HepG2 (cell line): ENCODE measurements around the gene GNB1. TPM values are rescaled to one million over a fixed set of nuclear protein-coding genes. Genes with fewer than 3 reads are reported as not detected.

Experiments used
- ATAC-seq: fragments of 200-7000 bp; cut with Tn5 transposase; 3 replicates; pipeline ENCODE4 v1.9.1; 2020; ENCODE audit warnings: mild to moderate bottlenecking, moderate library complexity
- BruUV-seq: library from RNA; stranded (reverse); fragments of 400-500 nt; replicated peaks from 2 replicates; lab custom pipeline; 2021; lab: Mats Ljungman, UMichigan
- CTCF ChIA-PET: fragments of 300-600 bp; formaldehyde crosslinking; extraction: SDS; loops from one replicate; lab custom pipeline; 2021; ENCODE audit warnings: low total read pairs, inconsistent platforms, low intra/inter-chr PET ratio; lab: Yijun Ruan, JAX
- POLR2A ChIA-PET: fragments of 350-600 bp; sonication (Branson Sonifier 250); formaldehyde crosslinking; loops from one replicate; lab custom pipeline; 2020; ENCODE audit warnings: antibody characterized with exemption, inconsistent platforms; lab: Yijun Ruan, JAX
- DNase-seq: peaks from one replicate; pipeline ENCODE4 v3.0.0-alpha.2; 2015; ENCODE audit warnings: low spot score
- FAIRE-seq: peaks from 3 replicates; lab custom pipeline; 2011; peaks lifted over from hg19 to GRCh38; lab: Jason Lieb, UNC
- H2AFZ ChIP-seq: one replicate; pipeline ENCODE4 v1.6.1; 2011; ENCODE audit warnings: low read length, inconsistent platforms
- H3K27ac ChIP-seq: fragments of 300-600 bp; 3 replicates; pipeline ENCODE4 v1.8.0; 2011; ENCODE audit warnings: mixed run types, mild to moderate bottlenecking, mixed read lengths, low read length, inconsistent platforms; ENCODE audit not compliant: insufficient read depth; ENCODE audit errors: extremely low read length
- H3K27me3 ChIP-seq, 2 experiments: fragments of 200-600 bp in 1 of 2; 2 replicates in 1 of 2; 3 replicates in 1 of 2; pipeline versions ENCODE4 v1.6.0 to v1.8.0; 2011; ENCODE audit warnings: low read length in 2 of 2, mild to moderate bottlenecking in 2 of 2, moderate library complexity in 2 of 2, inconsistent platforms in 1 of 2; ENCODE audit not compliant: insufficient read depth in 2 of 2, control insufficient read depth in 1 of 2
- H3K36me3 ChIP-seq, 2 experiments: fragments of 200-600 bp in 1 of 2; replicated peaks in 1 of 2; 2 replicates in 1 of 2; 3 replicates in 1 of 2; pipeline versions ENCODE4 v1.5.1 to v1.8.0; 2011; ENCODE audit warnings: low read length in 2 of 2, inconsistent platforms in 1 of 2; ENCODE audit not compliant: insufficient read depth in 2 of 2, control insufficient read depth in 1 of 2
- H3K4me1 ChIP-seq: 2 replicates; pipeline ENCODE4 v1.5.1; 2012; ENCODE audit warnings: low read length, inconsistent platforms; ENCODE audit not compliant: insufficient read depth
- H3K4me2 ChIP-seq: 2 replicates; pipeline ENCODE4 v1.6.0; 2011; ENCODE audit warnings: low read depth, low read length, inconsistent platforms
- H3K4me3 ChIP-seq, 3 experiments: fragments of 200-600 bp in 1 of 3; sonication (generic), shearing (Covaris generic) in 1 of 3; replicated peaks in 1 of 3; 2 replicates each; pipeline ENCODE4 v1.5.1; 2011 to 2016; ENCODE audit warnings: low read length in 3 of 3, inconsistent platforms in 2 of 3, low read depth in 2 of 3, mild to moderate bottlenecking in 2 of 3, control low read depth in 1 of 3, mixed read lengths in 1 of 3; ENCODE audit not compliant: insufficient read depth in 1 of 3
- H3K79me2 ChIP-seq: one replicate; pipeline ENCODE4 v1.6.1; 2011; ENCODE audit warnings: low read length, inconsistent platforms; ENCODE audit not compliant: insufficient read depth
- H3K9ac ChIP-seq: 2 replicates; pipeline ENCODE4 v1.6.0; 2011; ENCODE audit warnings: mild to moderate bottlenecking, low read depth, low read length, inconsistent platforms; ENCODE audit not compliant: insufficient read depth
- H3K9me3 ChIP-seq: 2 replicates; pipeline ENCODE4 v1.5.1; 2012; ENCODE audit warnings: mild to moderate bottlenecking, low read length
- H4K20me1 ChIP-seq: 2 replicates; pipeline ENCODE4 v1.6.0; 2011; ENCODE audit warnings: inconsistent platforms, mild to moderate bottlenecking, low read length, moderate library complexity; ENCODE audit not compliant: insufficient read depth
- ASH2L ChIP-seq: fragments of 300-600, 200-600 bp; sonication (generic); IDR thresholded peaks from 2 replicates; pipeline ENCODE4 v1.7.0; 2017; ENCODE audit warnings: low read depth, mild to moderate bottlenecking, moderate library complexity, mixed read lengths, low read length; ENCODE audit not compliant: insufficient read length
- FOXO1 ChIP-seq: sonication (generic); formaldehyde crosslinking; IDR thresholded peaks from 2 replicates; pipeline ENCODE4 v1.4.0; 2020; ENCODE audit warnings: missing genetic modification reagents
- HOXA5 ChIP-seq: sonication (generic); formaldehyde crosslinking; IDR thresholded peaks from 2 replicates; pipeline ENCODE4 v1.4.0; 2020; ENCODE audit warnings: missing genetic modification reagents
- JDP2 ChIP-seq: sonication (generic); formaldehyde crosslinking; IDR thresholded peaks from 2 replicates; pipeline ENCODE4 v1.8.1; 2022; ENCODE audit warnings: missing genetic modification reagents, borderline replicate concordance
- JUNB ChIP-seq: sonication (generic); formaldehyde crosslinking; IDR thresholded peaks from 2 replicates; pipeline ENCODE4 v1.8.0; 2022; ENCODE audit warnings: missing genetic modification reagents, mild to moderate bottlenecking, borderline replicate concordance
- NFIB ChIP-seq: sonication (generic); formaldehyde crosslinking; IDR thresholded peaks from 2 replicates; pipeline ENCODE4 v1.9.0; 2021; ENCODE audit warnings: missing genetic modification reagents, mild to moderate bottlenecking, borderline replicate concordance
- REL ChIP-seq: sonication (generic); formaldehyde crosslinking; conservative IDR thresholded peaks from 2 replicates; pipeline ENCODE4 v1.8.0; 2022; ENCODE audit warnings: mild to moderate bottlenecking, missing genetic modification reagents, moderate library complexity
- RELA ChIP-seq: sonication (generic); formaldehyde crosslinking; IDR thresholded peaks from 2 replicates; pipeline ENCODE4 v1.4.0; 2020; ENCODE audit warnings: missing genetic modification reagents
- SALL1 ChIP-seq: sonication (generic); formaldehyde crosslinking; IDR thresholded peaks from 2 replicates; pipeline ENCODE4 v1.8.0; 2022; ENCODE audit warnings: mild to moderate bottlenecking, missing genetic modification reagents
- TBX2 ChIP-seq: sonication (generic); formaldehyde crosslinking; IDR thresholded peaks from 2 replicates; pipeline ENCODE4 v1.5.0; 2020; ENCODE audit warnings: missing genetic modification reagents, mild to moderate bottlenecking, borderline replicate concordance
- TOE1 ChIP-seq: sonication (generic); formaldehyde crosslinking; IDR thresholded peaks from 2 replicates; pipeline ENCODE4 v1.4.0; 2020; ENCODE audit warnings: mild to moderate bottlenecking, missing genetic modification reagents
- TP53 ChIP-seq: sonication (generic); formaldehyde crosslinking; conservative IDR thresholded peaks from 2 replicates; pipeline ENCODE4 v1.4.0; 2020; ENCODE audit warnings: missing genetic modification reagents
- ZNF333 ChIP-seq: sonication (generic); formaldehyde crosslinking; IDR thresholded peaks from 2 replicates; pipeline ENCODE4 v1.4.0; 2020; ENCODE audit warnings: mild to moderate bottlenecking, missing genetic modification reagents, borderline replicate concordance
- ZNF468 ChIP-seq: sonication (generic); formaldehyde crosslinking; IDR thresholded peaks from 2 replicates; pipeline ENCODE4 v1.8.0; 2022; ENCODE audit warnings: mild to moderate bottlenecking, moderate library complexity, missing genetic modification reagents
- WGBS: methylation state at CpG from one replicate; pipeline ENCODE4 v1.1.6; 2017; ENCODE audit warnings: low lambda C conversion rate; 5-methylcytosine and 5-hydroxymethylcytosine counted together
- in situ Hi-C: cut with HindIII; loops from 2 replicates; pipeline ENCODE4 v1.10.0; 2017; ENCODE audit warnings: low pct_unique_long_range_greater_than_20kb; ENCODE audit not compliant: extremely low pct_ligation_motif_present
- intact Hi-C: fragments of 100-400 bp; cut with micrococcal nuclease; formaldehyde crosslinking; loops from one replicate; pipeline ENCODE4 v1.10.0; 2022; ENCODE audit not compliant: unreplicated experiment
- polyA plus RNA-seq, 8 experiments: library from polyadenylated mRNA; depleted of rRNA in 3 of 8; stranded (reverse) in 7 of 8; unstranded in 1 of 8; fragments of >200 nt; fragmentation: Illumina TruSeq in 4 of 8; extraction: Trizol in 4 of 8; gene quantifications; 2 replicates each; pipeline versions ENCODE4 v1.2.1 to v1.2.3, GENCODE V29; 2011 to 2016; ENCODE audit warnings: low read depth in 4 of 8, missing spikeins in 1 of 8, mixed read lengths in 1 of 8; ENCODE audit not compliant: insufficient read depth in 1 of 8
- total RNA-seq, 5 experiments: library from RNA; depleted of rRNA; stranded (reverse); fragments of >200 nt; fragmentation: Illumina TruSeq; extraction: Trizol; gene quantifications; 2 replicates each; pipeline ENCODE4 v1.2.3, GENCODE V29; 2016; ENCODE audit warnings: low read depth in 1 of 5
- TF ChIP-seq, protein P1 (sequence below): sonication (generic); formaldehyde crosslinking; IDR thresholded peaks from 2 replicates; pipeline ENCODE4 v1.8.0; 2022; ENCODE audit warnings: mild to moderate bottlenecking, missing genetic modification reagents
- TF ChIP-seq, protein P2 (sequence below): sonication (generic); formaldehyde crosslinking; IDR thresholded peaks from 2 replicates; pipeline ENCODE4 v1.5.0; 2020; ENCODE audit warnings: mild to moderate bottlenecking, missing genetic modification reagents
- TF ChIP-seq, protein P3 (sequence below): sonication (generic); formaldehyde crosslinking; IDR thresholded peaks from 2 replicates; pipeline ENCODE4 v1.8.1; 2023; ENCODE audit warnings: mild to moderate bottlenecking, inconsistent platforms, moderate library complexity, missing genetic modification reagents, borderline replicate concordance
- TF ChIP-seq, protein P4 (sequence below): IDR thresholded peaks from 2 replicates; pipeline ENCODE4 v1.6.1; 2018; ENCODE audit warnings: missing genetic modification reagents, mild to moderate bottlenecking, missing compliant biosample characterization

The GNB1 gene
- total and polyA plus RNA-seq, 2 of the 13 experiments (the other 11 are each of a cell fraction or from before 2014, with no cell fraction given) = 66.2 to 327 TPM

DNA sequence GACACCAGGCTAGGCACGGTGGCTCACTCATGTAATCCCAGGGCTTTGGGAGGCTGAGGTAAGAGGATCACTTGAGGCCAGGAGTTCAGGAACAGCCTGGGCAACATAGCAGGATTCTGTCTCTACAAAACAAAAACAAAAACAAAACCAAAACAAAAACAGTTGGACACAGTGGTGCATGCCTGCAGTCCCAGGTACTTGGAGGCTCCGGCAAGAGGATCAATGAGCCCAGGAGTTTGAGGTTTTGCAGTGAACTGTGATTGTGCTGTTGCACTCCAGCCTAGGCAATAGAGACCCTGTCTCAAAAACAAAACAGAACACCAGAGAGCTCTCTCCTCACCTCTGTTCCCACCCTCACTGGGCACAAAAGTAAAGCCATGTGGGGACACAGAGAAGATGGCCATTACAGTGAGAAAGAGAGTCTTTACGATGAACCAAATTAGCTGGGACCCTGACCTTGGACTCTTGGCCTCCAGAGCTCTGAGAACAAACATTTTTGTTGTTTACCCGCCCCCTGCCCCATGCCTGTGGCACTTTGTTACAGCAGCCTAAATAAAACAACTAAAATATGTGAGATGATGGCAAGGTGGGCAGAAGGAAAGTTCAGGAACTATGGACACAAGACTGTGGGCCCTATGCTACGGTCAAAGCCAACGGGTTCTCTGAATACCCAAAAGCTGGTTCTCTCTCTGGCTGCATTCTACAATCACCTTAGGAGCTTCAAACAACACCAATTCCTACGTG is 122.5 kb downstream of the GNB1 start:
- Histone ChIP-seq H3K4me3 (peak overlapping the region in 1 of 3 experiments; percentile 26; a peak in 1 of 6 replicates), H3K36me3 (peaks cover 11 to 35% of the 10 kb centered on the region in 2 experiments; a peak in 4 of 5 replicates), H3K27ac (peak overlapping the region; percentile 83), H3K4me2 (peak overlapping the region; percentile 74), H4K20me1 (no peaks in the 10 kb centered on the region), H3K27me3 (no peaks in the 10 kb centered on the region), H3K9me3 (peaks cover 17% of the 10 kb centered on the region), H3K9ac (peak overlapping the region; percentile 32; the same call in 1 of the 2 replicates), H3K79me2 (peaks cover 65% of the 10 kb centered on the region), H2AFZ (no peak overlapping the region), H3K4me1 (peaks cover 27% of the 10 kb centered on the region)
- no TSS peak for BruUV-seq
- ChIA-PET POLR2A (interaction anchor here (0.7 to 2.7 kb wide), 9 partner anchors 9 to 334 kb away, joined by 3 to 22 read pairs (median 5); partner anchors contain the start of gene NADK), CTCF (no interaction called here)
- peak; percentile 12 for FAIRE-seq
- intact Hi-C loops (no loop called here), in situ Hi-C loops (no loop called here)
- 33% methylated on average over 7 of the region's 7 CpGs for WGBS
- DNase-seq = peak; percentile 66
- ATAC-seq = peak; percentile 78
- no peak for TF ChIP-seq NFIB (CRISPR knock-in tag)
- TF ChIP-seq REL (CRISPR knock-in tag) = no peak
- TF ChIP-seq JUNB (CRISPR knock-in tag) = no peak
- TF ChIP-seq, protein P1, sequence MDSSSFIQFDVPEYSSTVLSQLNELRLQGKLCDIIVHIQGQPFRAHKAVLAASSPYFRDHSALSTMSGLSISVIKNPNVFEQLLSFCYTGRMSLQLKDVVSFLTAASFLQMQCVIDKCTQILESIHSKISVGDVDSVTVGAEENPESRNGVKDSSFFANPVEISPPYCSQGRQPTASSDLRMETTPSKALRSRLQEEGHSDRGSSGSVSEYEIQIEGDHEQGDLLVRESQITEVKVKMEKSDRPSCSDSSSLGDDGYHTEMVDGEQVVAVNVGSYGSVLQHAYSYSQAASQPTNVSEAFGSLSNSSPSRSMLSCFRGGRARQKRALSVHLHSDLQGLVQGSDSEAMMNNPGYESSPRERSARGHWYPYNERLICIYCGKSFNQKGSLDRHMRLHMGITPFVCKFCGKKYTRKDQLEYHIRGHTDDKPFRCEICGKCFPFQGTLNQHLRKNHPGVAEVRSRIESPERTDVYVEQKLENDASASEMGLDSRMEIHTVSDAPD (CRISPR knock-in tag) = no peak
- TF ChIP-seq ASH2L = peak; percentile 71
- TF ChIP-seq HOXA5 (CRISPR knock-in tag) = 0 out of 2 replicates have a peak, but pooled peaks have one; percentile 24
- TF ChIP-seq, protein P2, sequence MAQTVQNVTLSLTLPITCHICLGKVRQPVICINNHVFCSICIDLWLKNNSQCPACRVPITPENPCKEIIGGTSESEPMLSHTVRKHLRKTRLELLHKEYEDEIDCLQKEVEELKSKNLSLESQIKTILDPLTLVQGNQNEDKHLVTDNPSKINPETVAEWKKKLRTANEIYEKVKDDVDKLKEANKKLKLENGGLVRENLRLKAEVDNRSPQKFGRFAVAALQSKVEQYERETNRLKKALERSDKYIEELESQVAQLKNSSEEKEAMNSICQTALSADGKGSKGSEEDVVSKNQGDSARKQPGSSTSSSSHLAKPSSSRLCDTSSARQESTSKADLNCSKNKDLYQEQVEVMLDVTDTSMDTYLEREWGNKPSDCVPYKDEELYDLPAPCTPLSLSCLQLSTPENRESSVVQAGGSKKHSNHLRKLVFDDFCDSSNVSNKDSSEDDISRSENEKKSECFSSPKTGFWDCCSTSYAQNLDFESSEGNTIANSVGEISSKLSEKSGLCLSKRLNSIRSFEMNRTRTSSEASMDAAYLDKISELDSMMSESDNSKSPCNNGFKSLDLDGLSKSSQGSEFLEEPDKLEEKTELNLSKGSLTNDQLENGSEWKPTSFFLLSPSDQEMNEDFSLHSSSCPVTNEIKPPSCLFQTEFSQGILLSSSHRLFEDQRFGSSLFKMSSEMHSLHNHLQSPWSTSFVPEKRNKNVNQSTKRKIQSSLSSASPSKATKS (CRISPR knock-in tag) = no peak
- no peak for TF ChIP-seq TP53 (CRISPR knock-in tag)
- peak; percentile 36; the same call in 1 of the 2 replicates for TF ChIP-seq TBX2 (CRISPR knock-in tag)
- peak; percentile 61 for TF ChIP-seq SALL1
- TF ChIP-seq, protein P3, sequence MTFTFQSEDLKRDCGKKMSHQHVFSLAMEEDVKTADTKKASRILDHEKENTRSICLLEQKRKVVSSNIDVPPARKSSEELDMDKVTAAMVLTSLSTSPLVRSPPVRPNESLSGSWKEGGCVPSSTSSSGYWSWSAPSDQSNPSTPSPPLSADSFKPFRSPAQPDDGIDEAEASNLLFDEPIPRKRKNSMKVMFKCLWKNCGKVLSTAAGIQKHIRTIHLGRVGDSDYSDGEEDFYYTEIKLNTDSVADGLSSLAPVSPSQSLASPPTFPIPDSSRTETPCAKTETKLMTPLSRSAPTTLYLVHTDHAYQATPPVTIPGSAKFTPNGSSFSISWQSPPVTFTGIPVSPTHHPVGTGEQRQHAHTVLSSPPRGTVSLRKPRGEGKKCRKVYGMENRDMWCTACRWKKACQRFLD = no peak
- peak; percentile 73 for TF ChIP-seq FOXO1 (CRISPR knock-in tag)
- no peak for TF ChIP-seq RELA (CRISPR knock-in tag)
- no peak for TF ChIP-seq TOE1 (CRISPR knock-in tag)
- no peak for TF ChIP-seq ZNF333
- no peak for TF ChIP-seq ZNF468 (CRISPR knock-in tag)
- TF ChIP-seq JDP2 = no peak
- TF ChIP-seq, protein P4, sequence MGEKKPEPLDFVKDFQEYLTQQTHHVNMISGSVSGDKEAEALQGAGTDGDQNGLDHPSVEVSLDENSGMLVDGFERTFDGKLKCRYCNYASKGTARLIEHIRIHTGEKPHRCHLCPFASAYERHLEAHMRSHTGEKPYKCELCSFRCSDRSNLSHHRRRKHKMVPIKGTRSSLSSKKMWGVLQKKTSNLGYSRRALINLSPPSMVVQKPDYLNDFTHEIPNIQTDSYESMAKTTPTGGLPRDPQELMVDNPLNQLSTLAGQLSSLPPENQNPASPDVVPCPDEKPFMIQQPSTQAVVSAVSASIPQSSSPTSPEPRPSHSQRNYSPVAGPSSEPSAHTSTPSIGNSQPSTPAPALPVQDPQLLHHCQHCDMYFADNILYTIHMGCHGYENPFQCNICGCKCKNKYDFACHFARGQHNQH (CRISPR knock-in tag) = peak; percentile 67; the same call in 1 of the 2 replicates
